Colon (tissue), 2 donors: ENCODE measurements around the gene SSTR3.
A peak's percentile ranks its signal among the peaks of the same experiment; 100 is the strongest.

ENCODE experiments used
- FAIRE-seq: peaks from 2 replicates; lab custom pipeline; 2012; peaks lifted over from hg19 to GRCh38; lab: Jason Lieb, UNC
- donor health status: control.
- donor health status: control.

Gene SSTR3

GRCh38 chr22:37196539-37197450 lies 15.5 kb downstream of the SSTR3 start:
- FAIRE-seq: no peak

GRCh38 chr22:37195921-37196320 lies 16.4 kb downstream of the SSTR3 start:
- FAIRE-seq: no peak

- FAIRE-seq: no peak
Observed at GRCh38 chr22:37194750-37195149, 17.5 kb downstream of the SSTR3 start.

GRCh38 chr22:37193629-37194191 lies 18.6 kb downstream of the SSTR3 start:
- no peak for FAIRE-seq

- peak; percentile 70 for FAIRE-seq
Observed at GRCh38 chr22:37192741-37193140, 19.5 kb downstream of the SSTR3 start.

- FAIRE-seq: no peak
Observed at GRCh38 chr22:37192204-37192603, 20.1 kb downstream of the SSTR3 start.

GRCh38 chr22:37190262-37190780 lies 22.0 kb downstream of the SSTR3 start:
- no peak for FAIRE-seq

GRCh38 chr22:37188901-37189466 lies 23.3 kb downstream of the SSTR3 start:
- FAIRE-seq: no peak

GRCh38 chr22:37187891-37188761 lies 24.2 kb downstream of the SSTR3 start, which contains the start of gene C1QTNF6:
Gene C1QTNF6 (minus strand): TSS chr22:37188247. CDS start chr22:37188213, 34 bp downstream.
- no peak for FAIRE-seq

- no peak for FAIRE-seq
Observed at GRCh38 chr22:37187552-37187890, 24.8 kb downstream of the SSTR3 start.

GRCh38 chr22:37186997-37187522 lies 25.2 kb downstream of the SSTR3 start:
- no peak for FAIRE-seq

GRCh38 chr22:37186228-37186996 lies 25.9 kb downstream of the SSTR3 start:
- no peak for FAIRE-seq

GRCh38 chr22:37185646-37186227 lies 26.5 kb downstream of the SSTR3 start:
- no peak for FAIRE-seq

- no peak for FAIRE-seq
Observed at GRCh38 chr22:37184816-37185541, 27.3 kb downstream of the SSTR3 start.

GRCh38 chr22:37184380-37184755 lies 27.9 kb downstream of the SSTR3 start:
- no peak for FAIRE-seq

- FAIRE-seq: no peak
Observed at GRCh38 chr22:37183432-37184379, 28.6 kb downstream of the SSTR3 start.

GRCh38 chr22:37182949-37183245 lies 29.4 kb downstream of the SSTR3 start:
- FAIRE-seq: no peak

- FAIRE-seq: no peak
Observed at GRCh38 chr22:37182101-37182948, 30.0 kb downstream of the SSTR3 start.
